Heart left ventricle (tissue), 16 donors: ENCODE measurements around the gene FAM240A. TPM values are rescaled to one million over a fixed set of nuclear protein-coding genes. Genes with fewer than 3 reads are reported as not detected.

Experiments
- ATAC-seq, 4 donors: fragments of 200-7000 bp; cut with Tn5 transposase; one replicate each; pipeline ENCODE4 v1.9.1; 2020 to 2022; ENCODE audit warnings: moderate library complexity in 4 of 4, mild to moderate bottlenecking in 3 of 4, moderate number of reproducible peaks in 1 of 4
- DNase-seq, 5 donors: peaks; one replicate each; pipeline ENCODE4 v3.0.0-alpha.2; 2020
- H3K27ac ChIP-seq, 12 donors: fragments of 200-600 bp; sonication (generic) in 4 of 12; one replicate each; pipeline versions ENCODE4 v1.5.0 to v1.8.0; 2016 to 2022; ENCODE audit warnings: mild to moderate bottlenecking in 2 of 12
- H3K27me3 ChIP-seq, 9 donors: fragments of 200-600 bp; sonication (generic) in 2 of 9; one replicate each; pipeline versions ENCODE4 v1.5.1 to v1.8.0; 2016 to 2022; ENCODE audit warnings: mild to moderate bottlenecking in 3 of 9
- H3K36me3 ChIP-seq, 9 donors: fragments of 200-600 bp; sonication (generic) in 2 of 9; one replicate each; pipeline versions ENCODE4 v1.5.0 to v1.8.0; 2018 to 2022; ENCODE audit warnings: mild to moderate bottlenecking in 2 of 9
- H3K4me1 ChIP-seq, 12 donors: fragments of 200-600 bp; sonication (generic) in 4 of 12; one replicate each; pipeline versions ENCODE4 v1.5.0 to v1.8.0; 2016 to 2022; ENCODE audit warnings: mild to moderate bottlenecking in 3 of 12
- H3K4me3 ChIP-seq, 12 donors: fragments of 200-600 bp; sonication (generic) in 4 of 12; one replicate each; pipeline versions ENCODE4 v1.5.0 to v1.8.0; 2017 to 2022; ENCODE audit warnings: mild to moderate bottlenecking in 9 of 12, moderate library complexity in 4 of 12
- H3K9me3 ChIP-seq, 12 donors: fragments of 200-600 bp; sonication (generic) in 4 of 12; one replicate each; pipeline versions ENCODE4 v1.5.0 to v1.8.0; 2016 to 2022; ENCODE audit warnings: mild to moderate bottlenecking in 1 of 12
- POLR2A ChIP-seq, 2 donors: fragments of 450-650 bp; IDR thresholded peaks; one replicate each; pipeline ENCODE4 v1.6.1; 2017; ENCODE audit warnings: antibody characterized with exemption in 2 of 2, mild to moderate bottlenecking in 2 of 2, moderate library complexity in 2 of 2
- WGBS, 4 donors: extraction: QIAGEN DNeasy Blood & Tissue Kit in 2 of 4; methylation state at CpG; one replicate each; pipeline versions ENCODE4 v1.1.5 to v1.1.7; 2013 to 2018; 5-methylcytosine and 5-hydroxymethylcytosine counted together
- intact Hi-C, 10 donors: fragments of 100-400 bp; cut with DNase I; formaldehyde crosslinking; loops; one replicate each; pipeline versions ENCODE4 v1.11.1 to v1.14.2; 2022
- polyA plus RNA-seq, 2 donors: library from polyadenylated mRNA; stranded (reverse); fragments of 200-250 nt; gene quantifications; one replicate each; pipeline ENCODE4 v1.2.3, GENCODE V29; 2013
- total RNA-seq, 9 donors: library from RNA; depleted of rRNA in 2 of 9; stranded (reverse); fragments of >200 nt in 2 of 9; fragmentation: NEBNext Ultra II Directional in 3 of 9; extraction: Animal tissue kit (Norgen Biotek cat#: 25700) in 3 of 9; gene quantifications; one replicate each; pipeline versions ENCODE4 v1.1.0 to v1.2.4, GENCODE V29; 2016 to 2023
- TF ChIP-seq, protein P1 (sequence below), 12 donors: fragments of 200-600 bp; sonication (generic) in 4 of 12; IDR thresholded peaks; one replicate each; pipeline versions ENCODE4 v1.5.0 to v1.8.0; 2018 to 2022; ENCODE audit warnings: antibody characterized with exemption in 12 of 12, mild to moderate bottlenecking in 5 of 12
- donor health status: ischemic (EF 13 %, LVEDD 7.1; RV severe dilation, severe dysfunction).
- donor health status: healthy with polysubstance abuse.
- donor health status: DM: no; HTN: yes; CAD: no.
- donor health status: DM: no; HTN: no; CAD: no.
- donor health status: ischemic (EF 25% LVEDD 6.9; RV normal size, moderate dysfunction).
- donor health status: ischemic (EF 25% LVEDD 5.7; RV mildly dilated, moderate dysfunction).
- donor health status: healthy.
- donor health status: DM: yes; HTN: yes; CAD: no.
- donor health status: ischemic (EF 35%, LVEDD 5.7; RV mildly dilated, moderate dysfunction).
- donor health status: nonischemic (EF 11% LVEDD 7.7; RV severe dilation, severe dysfunction).
- donor health status: DM: yes; HTN: yes; CAD: no.
- donor health status: PGD.
- donor health status: ischemic (EF 29% LVEDD 5.4; RV normal size, mild dysfunction).
- donor health status: nonischemic (EF 23%, LVEDD 6.1; RV moderate dilation, normal function).

The FAM240A gene
- total and polyA plus RNA-seq, 11 donors, result not detected

DNA sequence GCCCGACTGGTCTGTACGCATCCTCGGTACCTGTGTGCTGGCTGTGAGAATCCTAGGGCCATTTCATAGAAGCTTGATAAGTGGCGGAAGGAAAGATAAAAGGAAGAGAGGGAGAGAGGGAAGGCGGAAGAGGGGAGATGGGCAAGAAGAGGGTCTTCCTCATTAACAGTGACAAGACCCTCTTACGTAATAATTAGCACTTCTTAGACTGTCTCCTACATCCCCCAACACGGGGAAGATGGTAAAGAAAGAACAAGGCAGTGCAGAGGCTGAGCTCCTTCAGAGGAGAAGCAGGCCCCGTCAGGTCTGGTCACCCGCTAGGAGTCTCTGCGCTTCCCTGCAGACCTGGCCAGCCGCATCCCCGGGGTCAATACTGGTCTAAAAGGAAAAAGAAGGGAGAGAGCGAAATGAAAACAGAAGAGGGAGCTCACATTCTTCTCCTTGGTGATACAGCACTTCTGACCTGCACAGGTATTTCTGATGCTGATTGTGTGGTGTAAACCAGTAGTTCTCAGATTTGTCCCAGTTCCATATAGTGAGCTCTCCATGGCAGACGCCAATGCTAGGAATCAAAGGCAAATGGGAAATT lies 19.0 kb upstream of the FAM240A start:
- H3K4me1 ChIP-seq, result no peaks in the 10 kb centered on the region
- H3K4me3 ChIP-seq, result no peak overlapping the region
- H3K36me3 ChIP-seq, result no peaks in the 10 kb centered on the region
- intact Hi-C loops, result no loop called here
- TF ChIP-seq POLR2A (IDR thresholded peaks at IDR 0.05), result no peak
- TF ChIP-seq, protein P1, sequence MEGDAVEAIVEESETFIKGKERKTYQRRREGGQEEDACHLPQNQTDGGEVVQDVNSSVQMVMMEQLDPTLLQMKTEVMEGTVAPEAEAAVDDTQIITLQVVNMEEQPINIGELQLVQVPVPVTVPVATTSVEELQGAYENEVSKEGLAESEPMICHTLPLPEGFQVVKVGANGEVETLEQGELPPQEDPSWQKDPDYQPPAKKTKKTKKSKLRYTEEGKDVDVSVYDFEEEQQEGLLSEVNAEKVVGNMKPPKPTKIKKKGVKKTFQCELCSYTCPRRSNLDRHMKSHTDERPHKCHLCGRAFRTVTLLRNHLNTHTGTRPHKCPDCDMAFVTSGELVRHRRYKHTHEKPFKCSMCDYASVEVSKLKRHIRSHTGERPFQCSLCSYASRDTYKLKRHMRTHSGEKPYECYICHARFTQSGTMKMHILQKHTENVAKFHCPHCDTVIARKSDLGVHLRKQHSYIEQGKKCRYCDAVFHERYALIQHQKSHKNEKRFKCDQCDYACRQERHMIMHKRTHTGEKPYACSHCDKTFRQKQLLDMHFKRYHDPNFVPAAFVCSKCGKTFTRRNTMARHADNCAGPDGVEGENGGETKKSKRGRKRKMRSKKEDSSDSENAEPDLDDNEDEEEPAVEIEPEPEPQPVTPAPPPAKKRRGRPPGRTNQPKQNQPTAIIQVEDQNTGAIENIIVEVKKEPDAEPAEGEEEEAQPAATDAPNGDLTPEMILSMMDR (IDR thresholded peaks at IDR 0.05), result no peak
- H3K9me3 ChIP-seq, result peaks cover 0 to 3% (median 0%) of the 10 kb centered on the region in 12 donors
- WGBS, 4 donors, result 84 to 91% (median 85%) methylated on average over 14 of the region's 14 CpGs
- H3K27me3 ChIP-seq, result no peaks in the 10 kb centered on the region
- ATAC-seq (no peak), DNase-seq (no peak)
- H3K27ac ChIP-seq, result no peak overlapping the region

GRCh38 chr3:46593979-46594378 lies 18.3 kb upstream of the FAM240A start:
- no peaks in the 10 kb centered on the region for H3K27me3 ChIP-seq
- no peaks in the 10 kb centered on the region for H3K4me1 ChIP-seq
- no peak for DNase-seq
- ATAC-seq, result no peak
- TF ChIP-seq, protein P1 (IDR thresholded peaks at IDR 0.05), result no peak
- no peak for TF ChIP-seq POLR2A (IDR thresholded peaks at IDR 0.05)
- intact Hi-C loops, result no loop called here
- peaks cover 0 to 3% (median 0%) of the 10 kb centered on the region in 12 donors for H3K9me3 ChIP-seq
- H3K36me3 ChIP-seq, result no peaks in the 10 kb centered on the region
- H3K4me3 ChIP-seq, result no peak overlapping the region
- H3K27ac ChIP-seq, result no peak overlapping the region

DNA sequence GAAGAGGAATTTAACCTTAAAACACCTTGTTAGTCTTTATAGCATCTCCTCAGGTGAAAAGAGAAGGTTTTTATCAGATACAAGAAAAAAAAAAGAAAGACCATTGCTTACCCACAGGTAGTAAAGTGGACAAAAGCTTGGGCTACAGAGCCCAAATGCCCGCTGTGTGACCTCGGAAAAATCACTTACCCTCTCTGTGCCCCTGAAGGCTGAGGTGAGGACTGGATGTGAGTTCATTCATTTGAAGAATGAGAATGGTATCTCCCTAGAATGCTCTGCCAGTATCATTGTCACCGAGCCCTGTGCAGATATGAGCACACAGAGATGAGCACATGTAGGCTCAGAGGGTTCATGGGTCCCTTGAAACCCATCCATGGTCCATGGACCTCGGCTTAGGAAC lies 17.6 kb upstream of the FAM240A start:
- intact Hi-C loops, result no loop called here
- 88 to 93% (median 91%) methylated on average over 4 of the region's 4 CpGs for WGBS, 4 donors
- TF ChIP-seq, protein P1 (IDR thresholded peaks at IDR 0.05), result no peak
- no peak for TF ChIP-seq POLR2A (IDR thresholded peaks at IDR 0.05)

DNA sequence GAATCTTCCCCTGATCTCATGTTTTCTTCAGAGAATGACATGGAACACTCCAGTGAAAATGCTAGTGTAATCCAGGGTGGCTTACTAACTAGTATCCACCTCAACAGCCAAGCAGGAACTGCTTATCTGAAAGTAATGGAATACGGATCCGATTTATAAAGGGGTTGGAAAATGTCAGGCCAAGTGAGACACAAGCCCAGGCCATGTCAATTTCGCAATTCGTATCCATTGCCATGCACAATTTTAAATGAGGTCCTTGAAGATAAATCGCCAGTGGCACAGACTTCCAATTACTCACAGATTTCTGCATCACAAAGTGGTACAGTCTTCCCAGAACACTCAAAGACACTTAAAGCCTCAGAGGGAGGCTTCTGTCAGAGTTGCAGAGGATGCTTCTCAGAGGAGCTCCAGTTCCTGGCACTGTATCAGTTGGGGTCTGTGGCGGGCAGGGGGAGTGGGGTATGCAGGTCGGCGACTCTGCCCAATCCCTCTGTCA lies 16.5 kb upstream of the FAM240A start:
- Histone ChIP-seq H3K36me3 (no peaks in the 10 kb centered on the region), H3K4me1 (no peaks in the 10 kb centered on the region), H3K4me3 (no peak overlapping the region), H3K27me3 (no peaks in the 10 kb centered on the region), H3K27ac (no peak overlapping the region), H3K9me3 (peaks cover 0 to 3% (median 0%) of the 10 kb centered on the region in 12 donors)
- WGBS, 4 donors, result 81 to 86% (median 84%) methylated on average over 8 of the region's 8 CpGs
- TF ChIP-seq, protein P1 (IDR thresholded peaks at IDR 0.05), result no peak
- TF ChIP-seq POLR2A (IDR thresholded peaks at IDR 0.05), result no peak
- DNase-seq, result no peak
- no peak for ATAC-seq
- intact Hi-C loops, result no loop called here

More for the DNA sequence above, 17.6 kb upstream of the FAM240A start:
- Histone ChIP-seq H3K36me3 (no peaks in the 10 kb centered on the region), H3K9me3 (peaks cover 0 to 3% (median 0%) of the 10 kb centered on the region in 12 donors), H3K4me1 (no peaks in the 10 kb centered on the region), H3K4me3 (no peak overlapping the region), H3K27me3 (no peaks in the 10 kb centered on the region), H3K27ac (no peak overlapping the region)
- ATAC-seq (no peak), DNase-seq (no peak)
